NOMO-1 treated with DMSO at 0.1 percent for 48 hours (cell line): ENCODE results near the gene UTF1.

Experiments used
- DNase-seq: peaks from one replicate; lab custom pipeline; 2025; ENCODE audit not compliant: unreplicated experiment; lab: John Stamatoyannopoulos, UW

The UTF1 gene

GRCh38 chr10:133196936-133197758, 32.9 kb upstream of the UTF1 start:
- DNase-seq: no peak

GRCh38 chr10:133197786-133198185, 32.2 kb upstream of the UTF1 start:
- no peak for DNase-seq

- DNase-seq: no peak
Observed at GRCh38 chr10:133198206-133198605, 31.8 kb upstream of the UTF1 start.

GRCh38 chr10:133198621-133199487, 31.2 kb upstream of the UTF1 start:
- DNase-seq: no peak

- no peak for DNase-seq
Observed at GRCh38 chr10:133199488-133199885, 30.5 kb upstream of the UTF1 start.

GRCh38 chr10:133199992-133200611, 29.9 kb upstream of the UTF1 start:
- no peak for DNase-seq

- DNase-seq: no peak
Observed at GRCh38 chr10:133200621-133201031, 29.4 kb upstream of the UTF1 start.

- no peak for DNase-seq
Observed at GRCh38 chr10:133201151-133201947, 28.7 kb upstream of the UTF1 start.

GRCh38 chr10:133201948-133202725, 27.9 kb upstream of the UTF1 start:
- no peak for DNase-seq

- no peak for DNase-seq
Observed at GRCh38 chr10:133202778-133203651, 27.0 kb upstream of the UTF1 start.

GRCh38 chr10:133203652-133204195, 26.3 kb upstream of the UTF1 start:
- no peak for DNase-seq

- DNase-seq: no peak
Observed at GRCh38 chr10:133204226-133205015, 25.6 kb upstream of the UTF1 start.

GRCh38 chr10:133205146-133205545, 24.9 kb upstream of the UTF1 start:
- DNase-seq: no peak

- no peak for DNase-seq
Observed at GRCh38 chr10:133206356-133207040, 23.5 kb upstream of the UTF1 start.

- DNase-seq: no peak
Observed at GRCh38 chr10:133207041-133207600, 22.9 kb upstream of the UTF1 start.

- no peak for DNase-seq
Observed at GRCh38 chr10:133207627-133208026, 22.4 kb upstream of the UTF1 start.

GRCh38 chr10:133208466-133208865, 21.6 kb upstream of the UTF1 start:
- no peak for DNase-seq
